OCI-LY7 (cell line): Measurements from ENCODE around the gene BHMT2. TPM values are rescaled to one million over a fixed set of nuclear protein-coding genes. Genes with fewer than 3 reads are reported as not detected.
A peak's percentile ranks its signal among the peaks of the same experiment; 100 is the strongest.

Experiments
- Bru-seq: library from RNA; stranded (reverse); fragments of 400-500 nt; gene quantifications from one replicate; lab custom pipeline; 2021; lab: Mats Ljungman, UMichigan
- BruChase-seq, 2 experiments: library from RNA; stranded (reverse); fragments of 400-500 nt; gene quantifications; one replicate each; lab custom pipeline; 2021; lab: Mats Ljungman, UMichigan
- BruUV-seq: library from RNA; stranded (reverse); fragments of 400-500 nt; replicated peaks from 2 replicates; lab custom pipeline; 2021; lab: Mats Ljungman, UMichigan
- CTCF ChIA-PET: fragments of 300-600 bp; sonication (Branson Sonifier 250); formaldehyde crosslinking; loops from one replicate; lab custom pipeline; 2022; ENCODE audit warnings: antibody characterized with exemption; ENCODE audit not compliant: unreplicated experiment; lab: Charles Lee
- POLR2A ChIA-PET: fragments of 300-600 bp; sonication (Branson Sonifier 250); formaldehyde crosslinking; loops from one replicate; lab custom pipeline; 2022; ENCODE audit warnings: antibody characterized with exemption; lab: Charles Lee
- DNase-seq: peaks from one replicate; pipeline ENCODE4 v3.0.0-alpha.2; 2015; ENCODE audit warnings: low spot score
- H2AFZ ChIP-seq: fragments of 200-600 bp; sonication (generic), shearing (Covaris generic); 2 replicates; pipeline ENCODE4 v1.6.1; 2014; ENCODE audit warnings: mild to moderate bottlenecking, antibody characterized with exemption, low read length, moderate library complexity
- H3K27ac ChIP-seq: fragments of 200-600 bp; sonication (generic); 2 replicates; pipeline ENCODE4 v1.5.1; 2014; ENCODE audit warnings: mixed run types, low read depth, mild to moderate bottlenecking, moderate library complexity, low read length, inconsistent platforms; ENCODE audit not compliant: poor library complexity, severe bottlenecking
- H3K36me3 ChIP-seq: fragments of 200-600 bp; sonication (generic); 2 replicates; pipeline ENCODE4 v1.6.1; 2014; ENCODE audit warnings: mild to moderate bottlenecking, antibody characterized with exemption, low read length, moderate library complexity, mixed read lengths; ENCODE audit not compliant: insufficient read depth
- H3K4me1 ChIP-seq: fragments of 200-600 bp; sonication (generic); 2 replicates; pipeline ENCODE4 v1.5.1; 2014; ENCODE audit warnings: mild to moderate bottlenecking, low read length; ENCODE audit not compliant: insufficient read depth, poor library complexity, severe bottlenecking
- H3K4me2 ChIP-seq: fragments of 200-600 bp; sonication (generic); 2 replicates; pipeline ENCODE4 v1.6.1; 2014; ENCODE audit warnings: mild to moderate bottlenecking, low read length
- H3K4me3 ChIP-seq: fragments of 200-600 bp; sonication (generic); 2 replicates; pipeline ENCODE4 v1.5.1; 2014; ENCODE audit warnings: mild to moderate bottlenecking, low read depth, low read length; ENCODE audit not compliant: poor library complexity, severe bottlenecking
- H3K79me2 ChIP-seq: fragments of 200-600 bp; sonication (generic); 2 replicates; pipeline ENCODE4 v1.6.1; 2016; ENCODE audit warnings: low read depth, mild to moderate bottlenecking, low read length, moderate library complexity, mixed read lengths; ENCODE audit not compliant: insufficient read depth
- H3K9me2 ChIP-seq: fragments of 200-600 bp; sonication (generic); 2 replicates; pipeline ENCODE4 v1.6.1; 2016; ENCODE audit warnings: mild to moderate bottlenecking, low read length, mixed read lengths; ENCODE audit not compliant: insufficient read depth
- H3K9me3 ChIP-seq: fragments of 200-600 bp; sonication (generic); 2 replicates; pipeline ENCODE4 v1.6.1; 2014; ENCODE audit warnings: mild to moderate bottlenecking, mixed run types, low read length, mixed read lengths
- H4K20me1 ChIP-seq: fragments of 200-600 bp; sonication (generic); 2 replicates; pipeline ENCODE4 v1.6.1; 2014; ENCODE audit warnings: mild to moderate bottlenecking, antibody characterized with exemption, low read length, moderate library complexity, mixed read lengths; ENCODE audit not compliant: insufficient read depth
- EZH2phosphoT487 ChIP-seq: fragments of 200-600 bp; sonication (generic); IDR thresholded peaks from 2 replicates; pipeline ENCODE4 v1.6.1; 2018; ENCODE audit warnings: low read depth, borderline replicate concordance, mild to moderate bottlenecking, mixed run types, antibody characterized with exemption, low read length, moderate library complexity, mixed read lengths
- intact Hi-C: fragments of 100-400 bp; cut with micrococcal nuclease; formaldehyde crosslinking; loops from one replicate; pipeline ENCODE4 v1.10.0; 2022; ENCODE audit not compliant: unreplicated experiment
- long read RNA-seq: library from polyadenylated mRNA; stranded (forward); transcript quantifications from one replicate; pipeline ENCODE4 v2.0.0, GENCODE V29; 2022
- total RNA-seq, 2 experiments: library from RNA; depleted of rRNA in 1 of 2; stranded (reverse); fragments of >200 nt in 1 of 2; shearing (Covaris generic) in 1 of 2; gene quantifications; 2 replicates each; pipeline ENCODE4 v1.2.3, GENCODE V29; 2014 to 2022
- TF ChIP-seq, protein P1 (sequence below): fragments of 200-600 bp; sonication (generic); conservative IDR thresholded peaks from 2 replicates; pipeline ENCODE4 v1.5.1; 2014; ENCODE audit warnings: mild to moderate bottlenecking, antibody characterized with exemption, low read length, moderate library complexity, mixed read lengths

BHMT2 gene, protein sequence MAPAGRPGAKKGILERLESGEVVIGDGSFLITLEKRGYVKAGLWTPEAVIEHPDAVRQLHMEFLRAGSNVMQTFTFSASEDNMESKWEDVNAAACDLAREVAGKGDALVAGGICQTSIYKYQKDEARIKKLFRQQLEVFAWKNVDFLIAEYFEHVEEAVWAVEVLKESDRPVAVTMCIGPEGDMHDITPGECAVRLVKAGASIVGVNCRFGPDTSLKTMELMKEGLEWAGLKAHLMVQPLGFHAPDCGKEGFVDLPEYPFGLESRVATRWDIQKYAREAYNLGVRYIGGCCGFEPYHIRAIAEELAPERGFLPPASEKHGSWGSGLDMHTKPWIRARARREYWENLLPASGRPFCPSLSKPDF
- total RNA-seq (2014; rRNA removed; shearing (Covaris generic)) (not detected in 2 replicates), total RNA-seq (2022) (not detected in 2 replicates), Bru-seq, nascent RNA (not detected), BruChase-seq, experiment 1, labeled RNA remaining after a 6-hour chase (not detected), BruChase-seq, experiment 2, labeled RNA remaining after a 2-hour chase (not detected)
- long read RNA-seq, partial matches to known transcripts, result 0 of 1 reads
- long read RNA-seq, other reads (novel, unspliced or antisense), result 1 of 1 reads

DNA sequence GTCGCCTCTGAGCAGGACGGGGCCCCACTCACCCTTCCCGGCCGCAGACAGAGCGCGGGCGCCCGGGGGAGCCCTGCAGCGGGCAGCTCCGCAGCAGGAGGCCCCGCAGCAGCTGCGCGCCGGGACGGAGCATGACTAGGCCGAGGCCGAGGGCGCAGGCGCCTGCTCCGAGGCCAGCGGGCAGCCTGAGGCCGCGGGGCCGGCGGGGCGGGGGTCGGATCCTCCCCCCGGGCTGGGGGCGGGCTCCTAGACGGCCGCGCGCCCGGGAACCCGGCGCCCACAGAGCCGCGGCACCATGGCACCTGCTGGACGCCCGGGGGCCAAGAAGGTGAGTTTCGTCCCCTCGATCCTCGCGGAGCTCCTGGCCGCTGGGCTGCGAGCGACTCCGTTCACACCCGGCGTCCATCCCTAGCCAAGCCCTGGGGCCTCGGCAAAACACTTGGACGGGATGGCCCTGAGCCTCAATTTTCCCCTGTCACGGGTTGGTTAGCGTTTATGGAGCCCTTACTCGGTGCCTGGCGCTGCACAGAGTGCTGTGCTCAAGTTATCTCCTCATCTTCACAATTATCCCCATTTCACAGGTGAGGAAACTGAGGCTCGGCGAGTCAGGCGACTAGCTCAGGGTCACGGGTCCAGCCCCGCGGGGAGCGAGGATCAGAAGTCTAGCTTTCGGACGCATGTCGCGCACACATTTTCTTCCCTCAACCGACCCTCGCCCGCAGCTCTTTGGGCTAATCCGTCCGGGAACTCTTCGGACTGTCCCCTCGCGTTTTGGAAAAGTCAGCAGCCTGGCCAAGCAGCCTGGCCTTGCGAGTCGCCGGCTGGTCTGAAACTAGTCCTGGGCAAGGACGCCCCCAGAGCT is at the start of gene BHMT2, which contains the start of gene DMGDH:
Gene BHMT2, plus strand, starts transcription at position 280 of the 862 bp plus-strand sequence. Its CDS starts 16 bp downstream, at position 296.
Gene DMGDH, minus strand, starts transcription at position 187 of the 862 bp plus-strand sequence. Its CDS starts 54 bp downstream, at position 133.
- Histone ChIP-seq H3K79me2 (no peaks in the 10 kb centered on the region), H3K4me3 (no peak within 1 kb of the TSS), H2AFZ (no peak within 1 kb of the TSS), H3K27ac (no peak within 1 kb of the TSS), H4K20me1 (no peaks in the 10 kb centered on the region), H3K9me2 (no peaks in the 10 kb centered on the region), H3K4me1 (no peaks in the 10 kb centered on the region), H3K36me3 (no peaks in the 10 kb centered on the region), H3K4me2 (no peak within 1 kb of the TSS), H3K9me3 (no peaks in the 10 kb centered on the region)
- no peak for DNase-seq
- ChIA-PET POLR2A (no interaction called here), CTCF (no interaction called here)
- TF ChIP-seq, protein P1, sequence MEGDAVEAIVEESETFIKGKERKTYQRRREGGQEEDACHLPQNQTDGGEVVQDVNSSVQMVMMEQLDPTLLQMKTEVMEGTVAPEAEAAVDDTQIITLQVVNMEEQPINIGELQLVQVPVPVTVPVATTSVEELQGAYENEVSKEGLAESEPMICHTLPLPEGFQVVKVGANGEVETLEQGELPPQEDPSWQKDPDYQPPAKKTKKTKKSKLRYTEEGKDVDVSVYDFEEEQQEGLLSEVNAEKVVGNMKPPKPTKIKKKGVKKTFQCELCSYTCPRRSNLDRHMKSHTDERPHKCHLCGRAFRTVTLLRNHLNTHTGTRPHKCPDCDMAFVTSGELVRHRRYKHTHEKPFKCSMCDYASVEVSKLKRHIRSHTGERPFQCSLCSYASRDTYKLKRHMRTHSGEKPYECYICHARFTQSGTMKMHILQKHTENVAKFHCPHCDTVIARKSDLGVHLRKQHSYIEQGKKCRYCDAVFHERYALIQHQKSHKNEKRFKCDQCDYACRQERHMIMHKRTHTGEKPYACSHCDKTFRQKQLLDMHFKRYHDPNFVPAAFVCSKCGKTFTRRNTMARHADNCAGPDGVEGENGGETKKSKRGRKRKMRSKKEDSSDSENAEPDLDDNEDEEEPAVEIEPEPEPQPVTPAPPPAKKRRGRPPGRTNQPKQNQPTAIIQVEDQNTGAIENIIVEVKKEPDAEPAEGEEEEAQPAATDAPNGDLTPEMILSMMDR, result no peak
- TF ChIP-seq EZH2phosphoT487, result no peak
- BruUV-seq, result no TSS peak
- intact Hi-C loops, result no loop called here

- TF ChIP-seq, protein P1, result peak; percentile 95
- TF ChIP-seq EZH2phosphoT487, result no peak
- ChIA-PET CTCF (no interaction called here), POLR2A (interaction anchor here (0.7 to 0.8 kb wide), 2 partner anchors 22 to 112 kb away, joined by 3 read pairs; no protein-coding TSS in a partner anchor)
- intact Hi-C loops, result no loop called here
- H3K4me1 ChIP-seq, result no peaks in the 10 kb centered on the region
- H3K9me2 ChIP-seq, result no peaks in the 10 kb centered on the region
- no peaks in the 10 kb centered on the region for H3K9me3 ChIP-seq
- H3K27ac ChIP-seq, result no peak overlapping the region
- H3K36me3 ChIP-seq, result no peaks in the 10 kb centered on the region
- no peak overlapping the region; the same call in 1 of the 2 replicates for H2AFZ ChIP-seq
- H4K20me1 ChIP-seq, result no peaks in the 10 kb centered on the region
- H3K79me2 ChIP-seq, result no peaks in the 10 kb centered on the region
- no peak overlapping the region for H3K4me3 ChIP-seq
- BruUV-seq, result no TSS peak
- no peak overlapping the region for H3K4me2 ChIP-seq
- peak; percentile 60 for DNase-seq
Observed at GRCh38 chr5:79020861-79021561, 48.6 kb upstream of the BHMT2 start.
